Transverse colon (tissue), 4 donors: ENCODE data around the gene CST7. TPM values are rescaled to one million over a fixed set of nuclear protein-coding genes. Genes with fewer than 3 reads are reported as not detected.

Experiments used
- DNase-seq: peaks from one replicate; pipeline ENCODE4 v3.0.0-alpha.2; 2019
- H3K27ac ChIP-seq, 4 donors: fragments of 200-600 bp; sonication (generic); 2 replicates each; pipeline ENCODE4 v1.5.1; 2016 to 2018; ENCODE audit warnings: inconsistent platforms in 4 of 4
- H3K27me3 ChIP-seq: fragments of 200-600 bp; sonication (generic); 2 replicates; pipeline ENCODE4 v1.5.1; 2017; ENCODE audit warnings: inconsistent platforms
- H3K36me3 ChIP-seq, 4 donors: fragments of 200-600 bp; sonication (generic); 2 replicates each; pipeline ENCODE4 v1.5.1; 2017 to 2019; ENCODE audit warnings: inconsistent platforms in 4 of 4
- H3K4me1 ChIP-seq, 4 donors: fragments of 200-600 bp; sonication (generic); 2 replicates each; pipeline ENCODE4 v1.5.1; 2017 to 2020; ENCODE audit warnings: inconsistent platforms in 4 of 4
- H3K4me3 ChIP-seq, 4 donors: fragments of 200-600 bp; sonication (generic); 1 replicate in 1 of 4; 2 replicates in 3 of 4; pipeline versions ENCODE4 v1.5.1 to v1.6.1; 2017 to 2019; ENCODE audit warnings: inconsistent platforms in 4 of 4
- H3K9me3 ChIP-seq, 2 donors: fragments of 200-600 bp; sonication (generic); 2 replicates each; pipeline ENCODE4 v1.5.1; 2017 to 2019; ENCODE audit warnings: inconsistent platforms in 2 of 2
- CTCF ChIP-seq, 5 experiments: fragments of 200-600 bp in 3 of 5; fragments of 450-650 bp in 2 of 5; sonication (generic) in 3 of 5; IDR thresholded peaks; 1 replicate in 2 of 5; 2 replicates in 3 of 5; pipeline ENCODE4 v1.5.1; 2016 to 2017; ENCODE audit warnings: antibody characterized with exemption in 5 of 5, inconsistent platforms in 3 of 5, mild to moderate bottlenecking in 2 of 5, moderate library complexity in 1 of 5
- EP300 ChIP-seq: sonication (generic); formaldehyde crosslinking; IDR thresholded peaks from one replicate; pipeline ENCODE4 v1.6.1; 2017; ENCODE audit warnings: antibody characterized with exemption, low read depth
- POLR2A ChIP-seq: fragments of 450-650 bp; IDR thresholded peaks from one replicate; pipeline ENCODE4 v1.6.1; 2016; ENCODE audit warnings: antibody characterized with exemption, mild to moderate bottlenecking, moderate library complexity
- POLR2AphosphoS5 ChIP-seq, 3 donors: sonication (generic); formaldehyde crosslinking; IDR thresholded peaks; one replicate each; pipeline ENCODE4 v1.6.1; 2016; ENCODE audit warnings: antibody characterized with exemption in 3 of 3
- WGBS, 2 donors: methylation state at CpG; one replicate each; pipeline ENCODE4 v1.1.5; 2018; ENCODE audit warnings: low coverage in 1 of 2; 5-methylcytosine and 5-hydroxymethylcytosine counted together
- in situ Hi-C, 4 donors: fragments of 200-750 bp; cut with MboI; loops; one replicate each; pipeline versions ENCODE4 v1.15.0 to v1.15.1; 2017; ENCODE audit warnings: low sequenced_read_pairs in 3 of 4, low pct_ligation_motif_present in 1 of 4, low pct_unique_long_range_greater_than_20kb in 1 of 4
- intact Hi-C: fragments of 100-400 bp; cut with DNase I; formaldehyde crosslinking; loops from one replicate; pipeline ENCODE4 v1.15.1; 2023; ENCODE audit warnings: low total_unique reads
- total RNA-seq, 4 donors: library from RNA; depleted of rRNA; stranded (reverse); fragments of >200 nt; gene quantifications; one replicate each; pipeline ENCODE4 v1.1.0, GENCODE V29; 2016

The CST7 gene
- total RNA-seq, 4 donors from 2014 or later: 3.2 to 3.3 TPM; not detected in 2

DNA sequence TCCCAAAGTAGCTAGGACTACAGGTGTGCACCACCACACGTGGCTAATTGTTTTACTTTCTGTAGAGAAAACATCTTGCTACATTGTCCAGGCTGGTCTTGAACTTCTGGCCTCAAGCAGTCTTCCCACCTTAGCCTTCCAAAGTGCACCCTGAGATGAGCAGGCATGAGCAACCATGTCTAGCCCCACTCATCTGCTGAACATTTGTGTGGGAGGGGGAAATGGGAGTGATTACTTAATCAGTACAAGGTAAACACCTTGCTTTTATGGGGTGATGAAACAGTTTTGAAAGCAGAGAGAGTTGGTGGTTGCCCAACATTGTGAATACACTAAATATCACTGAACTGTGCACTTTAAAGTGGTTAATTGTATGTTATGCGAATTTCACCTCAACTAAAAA lies 38.2 kb downstream of the CST7 start:
- H3K27ac ChIP-seq: no peak overlapping the region
- peaks cover 0 to 4% (median under 1%) of the 10 kb centered on the region in 4 donors for H3K36me3 ChIP-seq
- no peaks in the 10 kb centered on the region for H3K9me3 ChIP-seq
- intact Hi-C loops (loop anchor here (5.0 kb wide), 1 partner anchor 190 kb away; no protein-coding TSS in a partner anchor), in situ Hi-C loops (loop anchor here in 2 of 4 donors (25.0 kb wide), 2 partner anchors 200 to 425 kb away; partner anchors contain the start of genes ENTPD6 (in 1 of the 2) and GINS1 (in 1 of the 2))
- no peak for DNase-seq
- H3K4me3 ChIP-seq: no peak overlapping the region
- H3K4me1 ChIP-seq: peaks cover 9 to 42% (median 28%) of the 10 kb centered on the region in 4 donors
- WGBS, 2 donors: 85 to 86% methylated on average over 2 of the region's 2 CpGs
- no peak for TF ChIP-seq CTCF (IDR thresholded peaks at IDR 0.05)
- no peak for TF ChIP-seq POLR2A
- TF ChIP-seq EP300: no peak
- TF ChIP-seq POLR2AphosphoS5 (IDR thresholded peaks at IDR 0.05): no peak
- H3K27me3 ChIP-seq: no peaks in the 10 kb centered on the region

DNA sequence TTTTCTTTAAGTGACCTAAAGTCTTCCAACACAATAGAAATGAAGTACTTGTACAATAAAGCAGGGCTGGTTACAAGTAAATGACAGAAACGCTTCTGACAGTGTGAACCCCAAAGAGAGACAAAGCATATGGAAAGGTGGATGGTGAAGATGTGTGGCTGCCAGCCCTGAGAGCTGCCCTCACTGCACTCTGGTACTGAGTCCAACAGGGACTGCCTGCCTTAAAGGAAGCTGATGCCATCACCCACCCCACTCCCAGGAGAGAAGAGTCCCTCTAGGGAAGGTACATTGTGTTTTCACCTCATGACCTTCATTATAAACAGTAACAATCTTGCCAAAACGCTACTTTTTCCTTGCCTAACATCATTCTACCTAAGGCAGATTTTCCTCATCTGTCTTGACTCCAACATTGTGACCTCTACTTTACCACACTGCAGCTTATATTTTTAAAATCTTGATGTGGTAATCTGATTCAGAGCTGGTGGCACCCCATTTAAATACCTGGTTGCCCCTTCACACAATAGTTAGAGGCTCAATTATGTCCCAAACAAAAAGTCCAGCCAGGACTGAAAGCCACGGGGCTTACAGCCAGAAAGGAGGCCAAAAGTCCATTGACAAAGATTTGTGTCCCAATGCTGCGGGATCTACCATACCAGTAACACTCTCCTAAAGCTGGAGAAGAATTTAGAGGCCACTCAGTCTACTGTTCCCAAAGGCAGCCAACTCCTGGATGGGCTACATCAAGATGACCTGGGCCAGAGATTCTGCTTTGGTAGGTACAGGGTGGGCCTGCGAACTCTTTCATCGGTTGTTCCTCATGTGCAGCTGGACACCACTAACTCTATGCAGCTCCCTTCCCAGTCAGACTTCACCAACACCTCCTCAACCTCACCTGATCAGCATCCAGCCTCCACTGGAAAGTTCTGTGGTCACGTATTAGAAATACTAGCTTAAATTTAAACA lies 39.1 kb downstream of the CST7 start:
- no peak for DNase-seq
- intact Hi-C loops: loop anchor here (5.0 kb wide), 1 partner anchor 189 kb away; no protein-coding TSS in a partner anchor
- Histone ChIP-seq H3K4me3 (no peak overlapping the region), H3K9me3 (no peaks in the 10 kb centered on the region), H3K36me3 (no peaks in the 10 kb centered on the region), H3K27me3 (no peaks in the 10 kb centered on the region), H3K27ac (no peak overlapping the region), H3K4me1 (peaks cover 11 to 44% (median 31%) of the 10 kb centered on the region in 4 donors)
- TF ChIP-seq CTCF (IDR thresholded peaks at IDR 0.05) (no peak), POLR2AphosphoS5 (IDR thresholded peaks at IDR 0.05) (no peak), EP300 (no peak), POLR2A (no peak)
- in situ Hi-C loops: loop anchor here in 2 of 4 donors (25.0 kb wide), 2 partner anchors 199 to 424 kb away; partner anchors contain the start of genes ENTPD6 (in 1 of the 2) and GINS1 (in 1 of the 2)
- 90 to 92% methylated on average over 3 to 7 of the region's 7 CpGs for WGBS, 2 donors

GRCh38 chr20:24989162-24989561 lies 40.1 kb downstream of the CST7 start:
- WGBS, 2 donors: 94 to 100% methylated on average over 1 to 3 of the region's 3 CpGs
- peaks cover 15 to 54% (median 36%) of the 10 kb centered on the region in 4 donors for H3K4me1 ChIP-seq
- H3K27ac ChIP-seq: no peak overlapping the region
- no peaks in the 10 kb centered on the region for H3K36me3 ChIP-seq
- DNase-seq: no peak
- in situ Hi-C loops: loop anchor here in 2 of 4 donors (25.0 kb wide), 2 partner anchors 198 to 423 kb away; partner anchors contain the start of genes ENTPD6 (in 1 of the 2) and GINS1 (in 1 of the 2)
- H3K9me3 ChIP-seq: no peaks in the 10 kb centered on the region
- H3K27me3 ChIP-seq: no peaks in the 10 kb centered on the region
- intact Hi-C loops: loop anchor here (5.0 kb wide), 1 partner anchor 188 kb away; no protein-coding TSS in a partner anchor
- no peak overlapping the region for H3K4me3 ChIP-seq
- TF ChIP-seq POLR2AphosphoS5 (IDR thresholded peaks at IDR 0.05) (no peak), EP300 (no peak), POLR2A (no peak), CTCF (IDR thresholded peaks at IDR 0.05) (no peak)

- in situ Hi-C loops (loop anchor here (5.0 to 25.0 kb wide), 7 partner anchors 74 to 421 kb away; partner anchors contain the start of genes ENTPD6 (in 2 of the 4), ABHD12 (in 1 of the 4) and GINS1 (in 1 of the 4)), intact Hi-C loops (loop anchor here (10.0 kb wide), 1 partner anchor 414 kb away; the partner anchor contains the start of gene GINS1)
- Histone ChIP-seq H3K27me3 (no peaks in the 10 kb centered on the region), H3K4me1 (peaks cover 15 to 50% (median 29%) of the 10 kb centered on the region in 4 donors), H3K9me3 (no peaks in the 10 kb centered on the region), H3K27ac (no peak overlapping the region), H3K36me3 (no peaks in the 10 kb centered on the region), H3K4me3 (peak overlapping the region in 1 of 4 donors; percentile 96)
- TF ChIP-seq CTCF (IDR thresholded peaks at IDR 0.05) (no peak), EP300 (no peak), POLR2A (no peak), POLR2AphosphoS5 (IDR thresholded peaks at IDR 0.05) (no peak)
- 88% methylated on average over 2 of the region's 2 CpGs; no CpG with 5 or more reads in 1 of the 2 donors for WGBS, 2 donors
- DNase-seq: no peak
These were observed 41.8 kb downstream of the CST7 start for GRCh38 chr20:24990810-24991252.
